ENCODE measurements around the gene MED7.

- TF ChIP-seq POLR2A (IDR thresholded peaks at IDR 0.05), result no peak
- TF ChIP-seq CTCF (IDR thresholded peaks at IDR 0.05), result no peak
Measured at GRCh38 chr5:157189223-157189622, 46.6 kb upstream of the MED7 start.
